Measurements from ENCODE around the gene RAI1. TPM values are rescaled to one million over a fixed set of nuclear protein-coding genes. Genes with fewer than 3 reads are reported as not detected.
A peak's percentile ranks its signal among the peaks of the same experiment; 100 is the strongest.

Gene RAI1
- total RNA-seq, 1 experiment from 2014 or later: 12.7 TPM

DNA sequence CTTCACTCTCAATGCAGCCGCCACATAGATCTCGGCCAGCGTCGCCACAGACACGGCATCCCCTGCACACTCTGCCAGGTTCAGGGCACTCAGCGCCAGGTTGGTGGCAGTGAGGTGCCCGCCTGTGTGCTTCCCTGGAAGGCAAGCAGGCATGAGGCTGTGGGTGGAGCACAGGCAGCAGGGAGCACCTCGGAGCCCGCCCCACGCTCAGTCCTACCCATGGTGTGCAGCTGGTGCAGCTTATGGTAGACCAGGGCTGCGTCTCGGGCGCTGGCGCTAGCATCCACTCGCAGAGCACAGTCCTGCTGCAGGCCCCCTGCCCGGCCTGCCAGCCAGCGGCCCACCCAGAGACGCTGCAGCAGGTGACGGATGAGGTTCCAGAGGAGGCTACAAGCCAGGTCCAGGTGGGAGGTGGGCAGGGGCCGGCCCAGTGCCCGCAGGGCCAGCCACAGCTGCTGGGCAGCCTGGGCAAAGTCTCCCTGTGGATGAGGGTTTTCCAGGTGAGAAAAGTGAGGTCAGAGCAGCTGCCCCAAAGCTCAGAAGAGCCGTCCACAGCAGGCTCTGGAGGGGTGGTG is 135.1 kb downstream of the RAI1 start:
- DNase-seq (ENCODE audit: low read depth in 1 of 2, low spot score in 2 of 2): no peak
- Histone ChIP-seq H3K36me3 (peaks cover 55% of the 10 kb centered on the region), H3K9me3 (replicated peaks) (no peaks in the 10 kb centered on the region), H3K27ac (no peak overlapping the region), H3K27me3 (replicated peaks) (no peaks in the 10 kb centered on the region), H3K4me3 (no peak overlapping the region), H3K4me1 (replicated peaks) (peaks cover 12% of the 10 kb centered on the region)

- H3K36me3 ChIP-seq: peaks cover 52% of the 10 kb centered on the region
- peaks cover 8% of the 10 kb centered on the region for H3K4me1 ChIP-seq (replicated peaks)
- no peak overlapping the region for H3K4me3 ChIP-seq
- DNase-seq (ENCODE audit: low read depth in 1 of 2, low spot score in 2 of 2): no peak
- H3K9me3 ChIP-seq (replicated peaks): no peaks in the 10 kb centered on the region
- no peak overlapping the region for H3K27ac ChIP-seq
- no peaks in the 10 kb centered on the region for H3K27me3 ChIP-seq (replicated peaks)
These were observed 135.7 kb downstream of the RAI1 start for GRCh38 chr17:17816831-17817551.

- no peak overlapping the region for H3K27ac ChIP-seq
- DNase-seq (ENCODE audit: low read depth in 1 of 2, low spot score in 2 of 2): no peak
- H3K9me3 ChIP-seq (replicated peaks): no peaks in the 10 kb centered on the region
- peaks cover 8% of the 10 kb centered on the region for H3K4me1 ChIP-seq (replicated peaks)
- no peaks in the 10 kb centered on the region for H3K27me3 ChIP-seq (replicated peaks)
- H3K4me3 ChIP-seq: no peak overlapping the region
- H3K36me3 ChIP-seq: peaks cover 46% of the 10 kb centered on the region
These were observed 136.3 kb downstream of the RAI1 start for GRCh38 chr17:17817552-17817947.

- H3K4me1 ChIP-seq (replicated peaks): peaks cover 12% of the 10 kb centered on the region
- H3K27me3 ChIP-seq (replicated peaks): no peaks in the 10 kb centered on the region
- no peak overlapping the region for H3K27ac ChIP-seq
- peaks cover 41% of the 10 kb centered on the region for H3K36me3 ChIP-seq
- H3K4me3 ChIP-seq: no peak overlapping the region
- H3K9me3 ChIP-seq (replicated peaks): no peaks in the 10 kb centered on the region
- no peak for DNase-seq (ENCODE audit: low read depth in 1 of 2, low spot score in 2 of 2)
These were observed 136.8 kb downstream of the RAI1 start for GRCh38 chr17:17818088-17818526.

- H3K27me3 ChIP-seq (replicated peaks): no peaks in the 10 kb centered on the region
- no peak overlapping the region for H3K4me3 ChIP-seq
- no peak for DNase-seq (ENCODE audit: low read depth in 1 of 2, low spot score in 2 of 2)
- peaks cover 34% of the 10 kb centered on the region for H3K36me3 ChIP-seq
- peaks cover 20% of the 10 kb centered on the region for H3K4me1 ChIP-seq (replicated peaks)
- H3K9me3 ChIP-seq (replicated peaks): no peaks in the 10 kb centered on the region
- no peak overlapping the region for H3K27ac ChIP-seq
These were observed 137.9 kb downstream of the RAI1 start for GRCh38 chr17:17819111-17819510.

- H3K27me3 ChIP-seq (replicated peaks): no peaks in the 10 kb centered on the region
- H3K36me3 ChIP-seq: peaks cover 29% of the 10 kb centered on the region
- peak in 1 of 2 experiments; percentile 75 for DNase-seq (ENCODE audit: low read depth in 1 of 2, low spot score in 2 of 2)
- H3K4me1 ChIP-seq (replicated peaks): peaks cover 24% of the 10 kb centered on the region
- no peak overlapping the region for H3K4me3 ChIP-seq
- H3K9me3 ChIP-seq (replicated peaks): no peaks in the 10 kb centered on the region
- H3K27ac ChIP-seq: no peak overlapping the region
These were observed 138.3 kb downstream of the RAI1 start for GRCh38 chr17:17819561-17819995.

- no peak overlapping the region for H3K27ac ChIP-seq
- no peaks in the 10 kb centered on the region for H3K27me3 ChIP-seq (replicated peaks)
- H3K9me3 ChIP-seq (replicated peaks): no peaks in the 10 kb centered on the region
- no peak overlapping the region for H3K4me3 ChIP-seq
- H3K4me1 ChIP-seq (replicated peaks): peaks cover 29% of the 10 kb centered on the region
- H3K36me3 ChIP-seq: peaks cover 24% of the 10 kb centered on the region
- DNase-seq (ENCODE audit: low read depth in 1 of 2, low spot score in 2 of 2): no peak
These were observed 138.8 kb downstream of the RAI1 start for GRCh38 chr17:17820046-17820445.

DNA sequence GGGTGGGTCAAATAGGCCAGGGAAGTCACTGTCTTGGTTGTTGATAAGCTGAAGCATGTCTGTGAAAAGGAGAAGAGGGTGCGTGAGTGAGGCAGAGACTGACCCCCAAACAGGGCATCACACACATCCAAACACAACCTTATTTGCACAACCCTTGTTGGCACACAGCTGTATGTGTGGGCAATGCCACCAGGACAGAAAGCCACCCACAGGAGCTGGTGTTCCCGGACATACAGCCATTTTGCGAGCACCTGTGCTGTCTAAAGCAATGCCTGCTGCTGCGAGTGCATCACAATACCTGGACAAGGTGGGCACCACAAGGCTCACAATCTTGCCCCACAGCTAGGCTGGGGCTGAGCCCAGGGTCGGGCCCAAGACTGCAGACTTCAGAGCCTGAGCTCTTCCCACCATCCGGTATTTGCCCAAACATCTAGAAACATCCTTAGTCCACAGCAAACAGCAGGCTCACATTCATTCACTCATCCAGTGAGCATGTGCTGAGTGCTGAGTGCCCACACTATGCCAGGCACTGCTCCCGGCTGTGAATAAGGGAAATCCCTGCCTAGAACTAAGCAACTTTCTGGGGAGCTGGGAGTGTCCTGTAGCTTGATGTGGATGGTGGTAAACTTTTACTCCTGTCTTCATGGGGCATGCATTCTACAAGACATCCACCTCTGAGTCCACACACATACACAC is 139.4 kb downstream of the RAI1 start:
- peaks cover 35% of the 10 kb centered on the region for H3K4me1 ChIP-seq (replicated peaks)
- DNase-seq (ENCODE audit: low read depth in 1 of 2, low spot score in 2 of 2): no peak
- H3K27me3 ChIP-seq (replicated peaks): no peaks in the 10 kb centered on the region
- H3K27ac ChIP-seq: no peak overlapping the region
- H3K4me3 ChIP-seq: no peak overlapping the region
- H3K9me3 ChIP-seq (replicated peaks): no peaks in the 10 kb centered on the region
- H3K36me3 ChIP-seq: peaks cover 22% of the 10 kb centered on the region

DNA sequence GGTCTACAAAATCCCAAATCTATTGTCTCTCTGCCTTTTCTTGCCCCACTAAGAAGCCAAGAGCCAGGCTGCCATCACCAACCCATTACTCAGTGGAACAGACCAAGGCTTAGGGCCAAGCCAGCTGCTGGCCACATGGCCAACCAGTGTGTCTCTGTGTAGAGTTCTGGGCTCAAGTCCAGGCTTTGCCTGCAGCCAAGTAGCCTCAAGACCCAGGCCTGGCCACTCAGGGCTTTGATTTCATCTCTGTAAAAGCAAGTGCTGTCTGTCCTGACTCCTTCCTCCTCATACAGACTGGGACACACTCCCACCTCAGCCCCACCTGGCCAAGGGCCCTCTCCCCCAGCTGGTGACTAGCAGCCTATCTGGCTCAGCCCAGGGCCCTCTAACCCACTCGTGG is 140.9 kb downstream of the RAI1 start:
- H3K27ac ChIP-seq: no peak overlapping the region
- H3K4me3 ChIP-seq: no peak overlapping the region
- H3K4me1 ChIP-seq (replicated peaks): peaks cover 39% of the 10 kb centered on the region
- no peaks in the 10 kb centered on the region for H3K9me3 ChIP-seq (replicated peaks)
- no peak for DNase-seq (ENCODE audit: low read depth in 1 of 2, low spot score in 2 of 2)
- H3K27me3 ChIP-seq (replicated peaks): no peaks in the 10 kb centered on the region
- peaks cover 19% of the 10 kb centered on the region for H3K36me3 ChIP-seq

DNA sequence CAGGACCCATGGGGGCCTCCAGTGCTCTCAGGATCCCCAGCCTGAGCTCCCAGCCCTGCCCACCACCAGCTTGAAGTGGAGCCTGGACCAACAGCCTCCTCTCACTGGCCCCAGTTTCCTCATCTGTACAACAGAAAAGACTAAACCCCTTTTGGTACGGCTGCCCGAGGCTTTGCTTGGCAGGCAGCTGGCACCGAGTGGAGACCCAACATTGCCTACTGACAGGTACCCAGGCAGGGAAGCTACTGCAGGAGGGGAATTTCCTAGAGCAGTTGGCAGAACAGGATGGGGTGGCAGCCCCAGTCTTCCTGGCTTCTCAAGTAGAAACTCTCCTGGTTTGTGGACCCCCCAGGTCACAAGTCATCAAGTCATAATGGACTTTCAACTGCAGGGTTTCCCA is 141.4 kb downstream of the RAI1 start:
- H3K4me1 ChIP-seq (replicated peaks): peaks cover 39% of the 10 kb centered on the region
- no peak overlapping the region for H3K4me3 ChIP-seq
- DNase-seq (ENCODE audit: low read depth in 1 of 2, low spot score in 2 of 2): no peak
- H3K27me3 ChIP-seq (replicated peaks): no peaks in the 10 kb centered on the region
- no peaks in the 10 kb centered on the region for H3K9me3 ChIP-seq (replicated peaks)
- no peak overlapping the region for H3K27ac ChIP-seq
- H3K36me3 ChIP-seq: peaks cover 16% of the 10 kb centered on the region

DNA sequence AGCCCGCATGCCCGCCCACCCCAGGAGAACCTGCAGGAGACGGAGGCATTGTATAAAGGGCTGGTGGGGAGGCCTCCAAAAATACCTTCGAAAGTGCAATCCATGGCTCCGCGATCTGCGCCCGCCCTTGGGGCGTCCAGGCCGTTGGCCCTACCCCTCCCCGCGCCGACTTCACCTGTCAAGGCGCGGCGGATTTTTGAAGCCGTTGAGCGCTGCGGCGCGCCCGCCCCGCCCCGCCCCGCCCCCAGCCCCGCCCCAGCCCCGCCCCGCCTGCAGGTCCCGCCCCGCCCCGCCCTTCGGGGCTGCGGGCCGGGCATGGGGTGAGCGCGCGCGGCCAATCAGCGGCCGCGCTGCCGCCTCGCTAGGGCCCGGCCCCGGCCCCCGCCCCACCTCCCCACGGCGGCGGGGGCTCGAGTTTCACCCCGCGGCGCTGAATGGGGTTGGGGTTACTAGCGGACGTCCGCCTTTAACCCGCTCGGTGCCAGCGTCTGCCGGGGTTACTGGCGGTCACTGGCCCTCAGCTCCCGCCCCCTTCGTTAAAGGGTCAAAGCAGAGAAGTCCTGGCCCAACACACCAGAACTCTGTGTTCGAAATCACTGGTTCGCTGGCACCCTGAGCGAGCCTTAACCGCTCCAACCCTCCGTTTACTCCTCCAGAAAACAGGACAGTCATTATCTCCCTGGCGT is 142.3 kb downstream of the RAI1 start:
- Histone ChIP-seq H3K27ac (peak overlapping the region; percentile 33; the same call in 1 of the 2 replicates), H3K27me3 (replicated peaks) (no peaks in the 10 kb centered on the region), H3K4me3 (peak overlapping the region; percentile 26), H3K9me3 (replicated peaks) (no peaks in the 10 kb centered on the region), H3K4me1 (replicated peaks) (peaks cover 39% of the 10 kb centered on the region), H3K36me3 (peaks cover 9% of the 10 kb centered on the region)
- DNase-seq (ENCODE audit: low read depth in 1 of 2, low spot score in 2 of 2): peak; percentile 67 to 73

DNA sequence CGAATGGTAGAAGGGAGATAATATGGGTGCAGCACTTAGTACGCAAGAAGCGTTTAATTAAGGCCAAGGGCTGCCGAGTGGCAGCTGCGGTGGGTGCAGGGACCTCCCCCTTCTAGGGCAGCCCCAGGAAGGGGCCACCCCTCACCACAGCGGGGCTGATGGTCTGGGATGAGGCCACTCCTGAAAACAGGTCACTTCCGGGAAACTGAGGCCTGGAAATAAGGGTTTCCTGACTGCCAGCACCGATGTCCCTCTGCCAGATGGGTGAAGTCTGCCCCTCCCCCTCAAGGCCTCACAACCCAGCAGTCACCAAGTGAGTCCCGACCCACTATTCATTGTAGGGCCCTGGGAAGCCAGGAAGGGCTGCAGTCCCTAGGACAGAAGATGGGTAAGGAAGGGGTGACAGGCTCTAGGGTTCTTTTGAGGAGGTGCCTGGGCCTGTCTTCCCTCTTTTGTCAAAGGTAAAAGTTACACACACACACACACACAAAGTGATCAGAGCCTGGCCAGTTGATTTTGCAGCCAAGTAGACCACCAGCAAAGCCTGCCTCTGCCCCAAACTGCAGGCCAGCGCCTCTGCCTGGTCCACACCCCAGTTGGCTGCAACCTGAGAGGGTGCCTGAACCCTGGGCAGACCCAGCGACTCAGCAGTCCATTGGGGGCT is 143.0 kb downstream of the RAI1 start:
- no peaks in the 10 kb centered on the region for H3K9me3 ChIP-seq (replicated peaks)
- DNase-seq (ENCODE audit: low read depth in 1 of 2, low spot score in 2 of 2): no peak
- peak overlapping the region; percentile 26 for H3K4me3 ChIP-seq
- H3K36me3 ChIP-seq: peaks cover 3% of the 10 kb centered on the region
- H3K4me1 ChIP-seq (replicated peaks): peaks cover 39% of the 10 kb centered on the region
- H3K27ac ChIP-seq: peak overlapping the region; percentile 33; the same call in 1 of the 2 replicates
- no peaks in the 10 kb centered on the region for H3K27me3 ChIP-seq (replicated peaks)
